ENCODE results near the gene TMEM106C.

The TMEM106C gene

GRCh38 chr12:47964106-47964728 lies 821 bp downstream of the TMEM106C start:
- TF ChIP-seq CTCF (IDR thresholded peaks at IDR 0.05; ENCODE audit: insufficient read depth, missing control alignments), result no peak
- FAIRE-seq (no peak), DNase-seq (ENCODE audit: insufficient read length, low spot score) (no peak)

GRCh38 chr12:47965581-47965980 lies 2.2 kb downstream of the TMEM106C start:
- no peak for FAIRE-seq
- DNase-seq (ENCODE audit: insufficient read length, low spot score), result no peak
- TF ChIP-seq CTCF (IDR thresholded peaks at IDR 0.05; ENCODE audit: insufficient read depth, missing control alignments), result no peak

GRCh38 chr12:47967461-47968321 lies 4.3 kb downstream of the TMEM106C start:
- FAIRE-seq, result no peak
- no peak for TF ChIP-seq CTCF (IDR thresholded peaks at IDR 0.05; ENCODE audit: insufficient read depth, missing control alignments)
- no peak for DNase-seq (ENCODE audit: insufficient read length, low spot score)

- no peak for TF ChIP-seq CTCF (IDR thresholded peaks at IDR 0.05; ENCODE audit: insufficient read depth, missing control alignments)
- no peak for FAIRE-seq
Measured at GRCh38 chr12:47969845-47970244, 6.4 kb downstream of the TMEM106C start.

GRCh38 chr12:47970843-47971242 lies 7.4 kb downstream of the TMEM106C start:
- DNase-seq (ENCODE audit: insufficient read length, low spot score) (no peak), FAIRE-seq (no peak)
- no peak for TF ChIP-seq CTCF (IDR thresholded peaks at IDR 0.05; ENCODE audit: insufficient read depth, missing control alignments)

More at GRCh38 chr12:47969845-47970244, 6.4 kb downstream of the TMEM106C start:
- no peak for DNase-seq (ENCODE audit: insufficient read length, low spot score)

GRCh38 chr12:47972895-47973294 lies 9.5 kb downstream of the TMEM106C start:
- FAIRE-seq, result no peak
- TF ChIP-seq CTCF (IDR thresholded peaks at IDR 0.05; ENCODE audit: insufficient read depth, missing control alignments), result no peak
- DNase-seq (ENCODE audit: insufficient read length, low spot score), result no peak

- DNase-seq (ENCODE audit: insufficient read length, low spot score), result no peak
- no peak for TF ChIP-seq CTCF (IDR thresholded peaks at IDR 0.05; ENCODE audit: insufficient read depth, missing control alignments)
- no peak for FAIRE-seq
Measured at GRCh38 chr12:47973870-47974269, 10.5 kb downstream of the TMEM106C start.
